ENCODE results near the gene NTRK1. TPM values are rescaled to one million over a fixed set of nuclear protein-coding genes. Genes with fewer than 3 reads are reported as not detected.

NTRK1 gene
- total RNA-seq, 2 donors from 2014 or later, result 16.8 to 21.4 TPM

GRCh38 chr1:156893048-156893953 is 32.6 kb downstream of the NTRK1 start, which contains the start of gene PEAR1:
TSS of gene PEAR1 (plus strand) at chr1:156893718. CDS start at chr1:156903927, 10,209 bp downstream.
- DNase-seq, result no peak
- no peak within 1 kb of the TSS for H3K27ac Mint-ChIP-seq
- ATAC-seq (replicated peaks in 1 of 2), result no peak
- peak within 1 kb of the TSS; percentile 71 to 73 for H3K4me3 Mint-ChIP-seq
- no peaks in the 10 kb centered on the region for H3K9me3 Mint-ChIP-seq
- H3K4me1 Mint-ChIP-seq (ENCODE audit: low read depth), result peaks cover 17% of the 10 kb centered on the region
- H3K27me3 Mint-ChIP-seq (ENCODE audit: low read depth), result peaks cover 56% of the 10 kb centered on the region
- no peaks in the 10 kb centered on the region for H3K36me3 Mint-ChIP-seq (ENCODE audit: insufficient read depth in 2 of 2)

- ATAC-seq (replicated peaks in 1 of 2) (no peak), DNase-seq (no peak)
- Mint-ChIP-seq H3K4me1 (ENCODE audit: low read depth) (peaks cover 22% of the 10 kb centered on the region), H3K36me3 (ENCODE audit: insufficient read depth in 2 of 2) (no peaks in the 10 kb centered on the region), H3K27ac (no peak overlapping the region), H3K4me3 (no peak overlapping the region), H3K27me3 (ENCODE audit: low read depth) (peaks cover 56% of the 10 kb centered on the region), H3K9me3 (no peaks in the 10 kb centered on the region)
These were observed 33.3 kb downstream of the NTRK1 start for GRCh38 chr1:156894001-156894400.

GRCh38 chr1:156894711-156895454 is 34.2 kb downstream of the NTRK1 start:
- Mint-ChIP-seq H3K4me1 (ENCODE audit: low read depth) (peaks cover 19% of the 10 kb centered on the region), H3K27me3 (ENCODE audit: low read depth) (peaks cover 54% of the 10 kb centered on the region), H3K36me3 (ENCODE audit: insufficient read depth in 2 of 2) (no peaks in the 10 kb centered on the region), H3K9me3 (no peaks in the 10 kb centered on the region), H3K27ac (no peak overlapping the region), H3K4me3 (no peak overlapping the region)
- ATAC-seq (replicated peaks in 1 of 2) (no peak), DNase-seq (no peak)

GRCh38 chr1:156895455-156895812 is 34.8 kb downstream of the NTRK1 start:
- ATAC-seq (replicated peaks in 1 of 2) (no peak), DNase-seq (no peak)
- H3K4me1 Mint-ChIP-seq (ENCODE audit: low read depth), result peaks cover 14% of the 10 kb centered on the region
- H3K4me3 Mint-ChIP-seq, result no peak overlapping the region
- H3K9me3 Mint-ChIP-seq, result no peaks in the 10 kb centered on the region
- no peak overlapping the region for H3K27ac Mint-ChIP-seq
- H3K27me3 Mint-ChIP-seq (ENCODE audit: low read depth), result peaks cover 49% of the 10 kb centered on the region
- no peaks in the 10 kb centered on the region for H3K36me3 Mint-ChIP-seq (ENCODE audit: insufficient read depth in 2 of 2)

- Mint-ChIP-seq H3K36me3 (ENCODE audit: insufficient read depth in 2 of 2) (no peaks in the 10 kb centered on the region), H3K27ac (no peak overlapping the region), H3K27me3 (ENCODE audit: low read depth) (peaks cover 45% of the 10 kb centered on the region), H3K4me3 (no peak overlapping the region), H3K9me3 (no peaks in the 10 kb centered on the region), H3K4me1 (ENCODE audit: low read depth) (peaks cover 13% of the 10 kb centered on the region)
- DNase-seq (no peak), ATAC-seq (replicated peaks in 1 of 2) (no peak)
These were observed 35.3 kb downstream of the NTRK1 start for GRCh38 chr1:156895927-156896326.

- DNase-seq (no peak), ATAC-seq (replicated peaks in 1 of 2) (no peak)
- Mint-ChIP-seq H3K4me3 (no peak overlapping the region), H3K27me3 (ENCODE audit: low read depth) (peaks cover 38% of the 10 kb centered on the region), H3K9me3 (no peaks in the 10 kb centered on the region), H3K36me3 (ENCODE audit: insufficient read depth in 2 of 2) (no peaks in the 10 kb centered on the region), H3K4me1 (ENCODE audit: low read depth) (peaks cover 13% of the 10 kb centered on the region), H3K27ac (no peak overlapping the region)
These were observed 35.9 kb downstream of the NTRK1 start for GRCh38 chr1:156896490-156897033.

GRCh38 chr1:156897078-156897825 is 36.6 kb downstream of the NTRK1 start:
- Mint-ChIP-seq H3K27me3 (ENCODE audit: low read depth) (peaks cover 34% of the 10 kb centered on the region), H3K9me3 (no peaks in the 10 kb centered on the region), H3K27ac (no peak overlapping the region), H3K36me3 (ENCODE audit: insufficient read depth in 2 of 2) (no peaks in the 10 kb centered on the region), H3K4me3 (no peak overlapping the region), H3K4me1 (ENCODE audit: low read depth) (peaks cover 13% of the 10 kb centered on the region)
- ATAC-seq (replicated peaks in 1 of 2) (no peak), DNase-seq (no peak)

- peaks cover 34% of the 10 kb centered on the region for H3K27me3 Mint-ChIP-seq (ENCODE audit: low read depth)
- no peak overlapping the region for H3K4me3 Mint-ChIP-seq
- H3K36me3 Mint-ChIP-seq (ENCODE audit: insufficient read depth in 2 of 2), result no peaks in the 10 kb centered on the region
- no peaks in the 10 kb centered on the region for H3K9me3 Mint-ChIP-seq
- H3K27ac Mint-ChIP-seq, result no peak overlapping the region
- ATAC-seq (replicated peaks in 1 of 2) (no peak), DNase-seq (no peak)
- peaks cover 7% of the 10 kb centered on the region for H3K4me1 Mint-ChIP-seq (ENCODE audit: low read depth)
These were observed 37.5 kb downstream of the NTRK1 start for GRCh38 chr1:156898161-156898566.

- Mint-ChIP-seq H3K27me3 (ENCODE audit: low read depth) (peaks cover 34% of the 10 kb centered on the region), H3K4me1 (ENCODE audit: low read depth) (peaks cover 6% of the 10 kb centered on the region), H3K9me3 (no peaks in the 10 kb centered on the region), H3K27ac (no peak overlapping the region), H3K36me3 (ENCODE audit: insufficient read depth in 2 of 2) (no peaks in the 10 kb centered on the region), H3K4me3 (no peak overlapping the region)
- DNase-seq, result no peak
- no peak for ATAC-seq (replicated peaks in 1 of 2)
These were observed 38.5 kb downstream of the NTRK1 start for GRCh38 chr1:156898971-156899664.

GRCh38 chr1:156899956-156900718 is 39.5 kb downstream of the NTRK1 start:
- Mint-ChIP-seq H3K27me3 (ENCODE audit: low read depth) (peaks cover 30% of the 10 kb centered on the region), H3K4me1 (ENCODE audit: low read depth) (peaks cover 6% of the 10 kb centered on the region), H3K9me3 (no peaks in the 10 kb centered on the region), H3K4me3 (no peak overlapping the region), H3K27ac (no peak overlapping the region), H3K36me3 (ENCODE audit: insufficient read depth in 2 of 2) (no peaks in the 10 kb centered on the region)
- DNase-seq (no peak), ATAC-seq (replicated peaks in 1 of 2) (no peak)

GRCh38 chr1:156900896-156901589 is 40.4 kb downstream of the NTRK1 start:
- ATAC-seq (replicated peaks in 1 of 2) (no peak), DNase-seq (no peak)
- Mint-ChIP-seq H3K36me3 (ENCODE audit: insufficient read depth in 2 of 2) (no peaks in the 10 kb centered on the region), H3K4me3 (no peak overlapping the region), H3K4me1 (ENCODE audit: low read depth) (peaks cover 6% of the 10 kb centered on the region), H3K9me3 (no peaks in the 10 kb centered on the region), H3K27ac (no peak overlapping the region), H3K27me3 (ENCODE audit: low read depth) (peaks cover 24% of the 10 kb centered on the region)
